Subcutaneous abdominal adipose tissue (tissue), 5 donors: ENCODE results near the gene DPP6.
A peak's percentile ranks its signal among the peaks of the same experiment; 100 is the strongest.
"Not testable (repeated sequence)": the region's sequence is repeated elsewhere in the genome, so short reads cannot be mapped to it uniquely, and the experiment has no call there.

Source experiments
- H3K27ac ChIP-seq: one replicate; pipeline ENCODE4 v1.7.0; 2013; ENCODE audit warnings: low read depth, mild to moderate bottlenecking, inconsistent platforms, low read length, moderate library complexity
- H3K27me3 ChIP-seq, 5 donors: one replicate each; pipeline ENCODE4 v1.7.0; 2013; ENCODE audit warnings: low read length in 5 of 5, inconsistent platforms in 1 of 5; ENCODE audit not compliant: control insufficient read depth in 5 of 5, insufficient read depth in 4 of 5
- H3K36me3 ChIP-seq, 5 donors: one replicate each; pipeline ENCODE4 v1.7.0; 2013; ENCODE audit warnings: low read length in 5 of 5; ENCODE audit not compliant: control insufficient read depth in 5 of 5, insufficient read depth in 5 of 5
- H3K4me1 ChIP-seq, 5 donors: one replicate each; pipeline ENCODE4 v1.7.0; 2013; ENCODE audit warnings: low read length in 5 of 5, mild to moderate bottlenecking in 3 of 5, moderate library complexity in 1 of 5; ENCODE audit not compliant: control insufficient read depth in 5 of 5, insufficient read depth in 5 of 5
- H3K4me3 ChIP-seq, 5 donors: one replicate each; pipeline ENCODE4 v1.7.0; 2013; ENCODE audit warnings: low read length in 5 of 5, low read depth in 1 of 5
- H3K9ac ChIP-seq, 5 donors: one replicate each; pipeline ENCODE4 v1.7.0; 2013; ENCODE audit warnings: low read length in 5 of 5, mild to moderate bottlenecking in 4 of 5, moderate library complexity in 3 of 5
- H3K9me3 ChIP-seq, 5 donors: one replicate each; pipeline ENCODE4 v1.7.0; 2013; ENCODE audit warnings: low read length in 5 of 5; ENCODE audit not compliant: control insufficient read depth in 5 of 5
- donor health status: healthy.
- donor health status: healthy.
- donor health status: healthy.
- donor health status: healthy.
- donor health status: healthy.

DPP6 gene

GRCh38 chr7:154918266-154918665 lies 866.1 kb downstream of the DPP6 start:
- Histone ChIP-seq H3K4me3 (no peak overlapping the region), H3K27ac (no peak overlapping the region), H3K36me3 (no peaks in the 10 kb centered on the region), H3K9me3 (no peaks in the 10 kb centered on the region), H3K9ac (no peak overlapping the region), H3K4me1 (peaks cover 0 to 13% (median 9%) of the 10 kb centered on the region in 5 donors), H3K27me3 (peaks cover 18 to 30% (median 20%) of the 10 kb centered on the region in 5 donors)

- no peak overlapping the region for H3K9ac ChIP-seq
- H3K4me1 ChIP-seq: peaks cover 0 to 10% (median 8%) of the 10 kb centered on the region in 5 donors
- no peaks in the 10 kb centered on the region for H3K36me3 ChIP-seq
- H3K9me3 ChIP-seq: no peaks in the 10 kb centered on the region
- H3K4me3 ChIP-seq: no peak overlapping the region
- H3K27me3 ChIP-seq: peaks cover 18 to 30% (median 20%) of the 10 kb centered on the region in 5 donors
- no peak overlapping the region for H3K27ac ChIP-seq
Observed at GRCh38 chr7:154918741-154919140, 866.5 kb downstream of the DPP6 start.

DNA sequence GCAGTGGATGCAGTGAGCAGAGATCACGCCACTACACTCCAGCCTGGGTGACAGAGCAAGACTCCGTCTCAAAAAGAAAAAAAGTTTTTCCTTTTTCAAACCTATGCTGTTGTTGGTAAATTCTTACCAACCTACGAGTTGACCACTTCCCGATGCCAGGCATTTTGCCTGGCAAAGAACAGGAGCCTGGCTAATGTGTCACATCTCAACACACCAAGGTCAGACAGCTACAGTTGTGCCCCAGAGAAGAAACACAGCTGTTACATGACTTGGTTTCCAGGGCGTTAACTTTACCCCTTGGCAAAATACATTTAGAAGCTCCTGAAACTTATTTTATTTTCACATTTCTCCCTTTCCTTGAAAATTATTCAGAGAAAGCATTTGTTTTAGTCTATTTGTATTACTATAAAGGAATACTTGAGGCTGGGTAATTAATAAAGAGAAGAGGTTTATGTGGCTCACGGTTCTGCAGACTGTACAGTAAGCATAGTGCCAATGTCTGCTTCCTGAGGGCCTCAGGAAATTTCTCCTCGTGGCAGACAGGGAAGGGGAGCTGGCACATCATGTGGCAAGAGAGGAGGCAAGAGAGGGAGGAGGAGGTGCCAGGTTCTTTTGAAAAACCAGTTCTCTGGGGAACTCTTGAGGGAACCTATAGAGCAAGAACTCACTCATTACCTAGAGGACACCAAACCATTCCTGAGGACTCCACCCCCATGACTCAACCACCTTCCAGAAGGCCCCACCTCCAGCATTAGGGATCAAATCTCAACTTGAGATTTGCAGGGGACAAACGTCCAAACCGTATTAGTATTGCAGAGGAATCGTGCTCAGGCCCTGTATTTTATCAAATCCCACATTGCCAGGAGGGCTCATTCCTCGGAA lies 867.4 kb downstream of the DPP6 start:
- Histone ChIP-seq H3K9me3 (no peaks in the 10 kb centered on the region), H3K9ac (no peak overlapping the region), H3K4me1 (peaks cover 0 to 2% (median 0%) of the 10 kb centered on the region in 5 donors), H3K36me3 (no peaks in the 10 kb centered on the region), H3K27ac (no peak overlapping the region), H3K4me3 (no peak overlapping the region), H3K27me3 (peaks cover 10 to 24% (median 14%) of the 10 kb centered on the region in 5 donors)

- not testable (repeated sequence) for H3K9me3 ChIP-seq, H3K27ac ChIP-seq, H3K9ac ChIP-seq
Observed at GRCh38 chr7:154922472-154922871, 870.3 kb downstream of the DPP6 start.

DNA sequence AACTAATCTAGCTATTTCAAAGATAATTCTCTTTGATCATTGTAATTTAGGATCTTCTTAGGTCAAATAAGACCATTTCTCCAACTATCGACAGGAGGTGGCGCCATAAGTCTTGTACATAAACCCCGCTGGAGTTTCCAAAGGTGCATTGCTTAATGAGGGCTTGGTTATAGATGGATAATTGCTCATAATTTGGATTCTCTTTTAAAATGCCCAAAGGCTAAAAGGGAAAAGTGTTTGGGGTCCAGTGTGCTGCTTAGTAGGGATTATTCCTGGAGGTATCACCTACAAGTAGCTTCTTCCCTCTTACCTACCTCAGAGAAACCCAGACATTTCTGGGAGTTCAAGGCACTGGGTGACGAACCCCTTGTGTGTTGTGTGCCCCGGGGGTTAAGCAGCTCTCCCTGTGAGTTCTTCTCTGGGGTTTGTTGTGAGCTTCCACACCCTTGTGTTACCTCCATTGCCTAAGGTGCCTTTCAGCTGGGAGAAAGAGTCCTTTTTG lies 875.5 kb downstream of the DPP6 start:
- peaks cover 0 to 4% (median 0%) of the 10 kb centered on the region in 5 donors for H3K36me3 ChIP-seq
- H3K4me1 ChIP-seq: peaks cover 3 to 18% (median 17%) of the 10 kb centered on the region in 5 donors
- H3K27me3 ChIP-seq: no peaks in the 10 kb centered on the region
- H3K4me3 ChIP-seq: peak overlapping the region; percentile 76 to 90 (median 78)
- no peaks in the 10 kb centered on the region for H3K9me3 ChIP-seq
- peak overlapping the region; percentile 85 to 98 (median 88) for H3K9ac ChIP-seq
- H3K27ac ChIP-seq: peak overlapping the region; percentile 98

More at GRCh38 chr7:154922472-154922871, 870.3 kb downstream of the DPP6 start:
- not testable (repeated sequence) for H3K27me3 ChIP-seq, H3K36me3 ChIP-seq, H3K4me3 ChIP-seq, H3K4me1 ChIP-seq

DNA sequence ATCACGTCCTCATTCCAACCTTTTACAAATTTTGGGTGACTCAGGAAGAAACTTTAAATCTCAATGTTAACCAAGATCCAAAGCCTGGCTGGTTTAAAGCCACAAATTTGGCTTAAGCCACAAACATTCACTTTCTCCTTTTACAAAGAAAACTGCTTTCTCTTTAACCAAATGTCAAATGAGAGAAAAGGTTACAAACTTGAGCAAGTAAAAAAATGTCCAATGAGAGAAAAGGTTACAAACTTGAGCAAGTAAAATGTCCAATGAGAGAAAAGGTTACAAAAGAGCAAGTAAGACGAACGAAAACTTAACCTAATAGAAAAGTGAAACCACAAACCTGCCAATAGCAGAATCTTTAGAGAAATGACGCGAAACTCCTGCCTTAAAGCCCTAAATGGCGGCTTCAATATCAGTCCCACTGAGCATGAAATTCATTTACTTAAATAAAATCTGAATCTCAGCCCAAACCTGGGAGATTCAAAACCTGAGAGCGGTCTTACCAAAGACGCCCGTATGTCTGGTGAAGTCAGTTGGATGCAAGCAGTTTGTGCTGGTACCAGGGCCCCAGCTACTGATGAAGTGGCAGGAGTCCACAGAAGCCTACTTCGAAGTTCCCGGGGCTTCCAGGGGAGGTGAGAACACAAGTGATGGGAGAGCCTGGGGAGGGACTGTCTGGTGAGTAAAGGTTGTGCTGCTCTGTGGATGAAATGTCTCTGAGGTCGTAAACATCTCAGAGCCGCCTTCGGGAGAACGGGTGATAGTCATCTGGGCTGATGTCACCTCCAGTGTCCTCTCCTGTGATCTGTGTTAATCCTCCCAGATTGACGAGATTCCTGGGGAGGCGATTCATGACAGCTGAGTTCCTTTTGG lies 876.2 kb downstream of the DPP6 start:
- H3K9ac ChIP-seq: peak overlapping the region; percentile 85 to 98 (median 88)
- H3K4me3 ChIP-seq: peak overlapping the region; percentile 76 to 90 (median 78)
- H3K27ac ChIP-seq: peak overlapping the region; percentile 98

DNA sequence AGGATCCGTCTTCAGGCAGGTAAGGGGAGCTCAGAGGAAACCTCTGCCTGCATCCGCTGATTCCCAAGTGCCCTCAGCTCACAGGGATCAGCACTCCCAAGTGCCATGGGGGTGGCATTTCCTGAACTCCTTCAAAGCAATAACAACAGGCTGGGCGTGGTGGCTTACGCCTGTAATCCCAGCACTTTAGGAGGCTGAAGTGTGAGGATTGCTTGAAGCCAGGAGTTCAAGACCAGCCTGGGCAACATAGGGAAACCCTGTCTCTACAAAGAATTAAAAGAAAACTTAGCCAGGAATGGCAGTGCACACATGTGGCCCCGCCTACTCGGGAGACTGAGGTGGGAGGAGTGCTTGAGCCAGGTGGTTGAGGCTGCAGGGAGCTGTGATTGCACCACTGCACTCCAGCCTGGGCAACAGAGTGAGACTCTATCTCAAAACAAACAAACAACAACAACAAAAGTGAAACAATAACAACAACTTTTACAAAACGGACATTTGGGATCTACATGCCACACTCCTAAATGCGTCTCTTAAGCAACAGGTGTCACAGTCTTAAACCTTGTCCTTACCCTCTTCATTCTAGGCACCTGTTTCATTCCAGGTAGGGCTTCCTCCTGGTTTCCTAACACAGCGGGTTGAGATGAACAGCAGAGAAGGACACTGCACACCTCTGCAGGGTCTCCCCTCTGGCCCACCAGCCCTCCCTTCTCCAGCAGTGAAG lies 877.0 kb downstream of the DPP6 start:
- Histone ChIP-seq H3K4me1 (peaks cover 3 to 18% (median 17%) of the 10 kb centered on the region in 5 donors), H3K27me3 (no peaks in the 10 kb centered on the region), H3K27ac (peak overlapping the region; percentile 98), H3K9me3 (peaks cover 0 to 3% (median 0%) of the 10 kb centered on the region in 5 donors), H3K36me3 (peaks cover 0 to 4% (median 0%) of the 10 kb centered on the region in 5 donors), H3K4me3 (peak overlapping the region; percentile 76 to 90 (median 78)), H3K9ac (peak overlapping the region; percentile 49 to 96 (median 88))

More for the DNA sequence above, 876.2 kb downstream of the DPP6 start:
- no peaks in the 10 kb centered on the region for H3K9me3 ChIP-seq
- H3K27me3 ChIP-seq: no peaks in the 10 kb centered on the region
- H3K36me3 ChIP-seq: peaks cover 0 to 4% (median 0%) of the 10 kb centered on the region in 5 donors
- H3K4me1 ChIP-seq: peaks cover 3 to 18% (median 17%) of the 10 kb centered on the region in 5 donors

DNA sequence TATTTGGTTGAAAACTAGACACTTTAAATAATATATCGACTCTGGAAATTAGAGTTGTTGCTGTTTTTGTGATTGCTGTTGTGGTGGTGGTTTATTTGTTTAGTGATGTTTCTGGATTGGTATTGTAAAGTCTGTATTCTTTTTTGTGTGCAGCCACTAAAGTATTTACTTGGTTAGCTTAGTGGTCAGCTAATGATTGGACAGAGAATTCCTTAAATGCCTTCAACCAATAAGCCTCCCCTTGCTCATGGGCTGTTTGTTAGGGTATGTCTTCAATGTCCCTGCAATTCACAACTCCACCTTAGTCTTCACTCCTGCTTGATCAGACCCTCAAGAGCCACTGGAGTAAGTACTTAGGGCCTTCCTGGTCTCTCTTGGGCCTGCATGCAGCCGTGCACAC lies 879.7 kb downstream of the DPP6 start:
- Histone ChIP-seq H3K27me3 (no peaks in the 10 kb centered on the region), H3K27ac (no peak overlapping the region), H3K36me3 (peaks cover 0 to 4% (median 0%) of the 10 kb centered on the region in 5 donors), H3K9ac (no peak overlapping the region), H3K4me3 (no peak overlapping the region), H3K4me1 (peaks cover 3 to 18% (median 17%) of the 10 kb centered on the region in 5 donors), H3K9me3 (peaks cover 0 to 7% (median 0%) of the 10 kb centered on the region in 5 donors)

GRCh38 chr7:154934353-154934952 lies 882.3 kb downstream of the DPP6 start:
- H3K27me3 ChIP-seq, H3K36me3 ChIP-seq, H3K9ac ChIP-seq, H3K4me1 ChIP-seq, H3K4me3 ChIP-seq, H3K27ac ChIP-seq, H3K9me3 ChIP-seq: not testable (repeated sequence)
